Measurements from ENCODE around the gene SDHAF2. TPM values are rescaled to one million over a fixed set of nuclear protein-coding genes. Genes with fewer than 3 reads are reported as not detected.
"Not testable (repeated sequence)": the region's sequence is repeated elsewhere in the genome, so short reads cannot be mapped to it uniquely, and the experiment has no call there.

Gene SDHAF2
- total and polyA plus RNA-seq, 9 of the 15 experiments (the other 6 are each of a cell fraction or from before 2014, with no cell fraction given) = 21.2 to 144 (median 40.4) TPM

GRCh38 chr11:61467602-61468001, 37.7 kb downstream of the SDHAF2 start:
- H2AFZ ChIP-seq (ENCODE audit: low read depth, low read length); CTCF ChIA-PET (ENCODE audit: low intra/inter-chr PET ratio); H3K9me3 ChIP-seq (replicated peaks; ENCODE audit: control insufficient read depth, insufficient read depth, low read depth, low read length); intact Hi-C loops (cut with micrococcal nuclease); H4K20me1 ChIP-seq (replicated peaks; ENCODE audit: control insufficient read depth, insufficient read depth, low read length); H3K9me1 ChIP-seq (ENCODE audit: control insufficient read depth, insufficient read depth, low read length); H3K4me3 ChIP-seq; ATAC-seq; H3K4me2 ChIP-seq (ENCODE audit: insufficient read depth, low read length); H3K27me3 ChIP-seq (ENCODE audit: control insufficient read depth in 2 of 2, insufficient read depth in 2 of 2, low read length in 2 of 2); H3K36me3 ChIP-seq (ENCODE audit: control insufficient read depth, insufficient read depth, low read length); DNase-seq (ENCODE audit: extremely low read depth in 1 of 4, low spot score in 3 of 4); H3K27ac ChIP-seq (ENCODE audit: extremely low read depth, low read depth, low read length); H3K4me1 ChIP-seq (replicated peaks in 1 of 2; ENCODE audit: control insufficient read depth in 2 of 2, insufficient read depth in 2 of 2, low read length in 2 of 2); POLR2A ChIA-PET; H3K9ac ChIP-seq (ENCODE audit: insufficient read depth in 1 of 2, low read depth in 2 of 2, low read length in 2 of 2); in situ Hi-C loops (cut with MboI); FAIRE-seq; H3K79me2 ChIP-seq (ENCODE audit: control insufficient read depth, insufficient read depth, low read length); BruUV-seq (replicated peaks): not testable (repeated sequence)
- 44% methylated on average over 6 of the region's 6 CpGs for WGBS (ENCODE audit: insufficient coverage, low coverage, missing lambda C conversion rate)
- 0 out of 2 replicates have a peak, but pooled peaks have one; percentile 48 for TF ChIP-seq ZNF431 (CRISPR knock-in tag; IDR thresholded peaks at IDR 0.05)

GRCh38 chr11:61468002-61468401, 38.1 kb downstream of the SDHAF2 start:
- H3K9me1 ChIP-seq (ENCODE audit: control insufficient read depth, insufficient read depth, low read length) = no peaks in the 10 kb centered on the region
- no peaks in the 10 kb centered on the region for H3K9me3 ChIP-seq (replicated peaks; ENCODE audit: control insufficient read depth, insufficient read depth, low read depth, low read length)
- no peak overlapping the region for H2AFZ ChIP-seq (ENCODE audit: low read depth, low read length)
- H3K36me3 ChIP-seq (ENCODE audit: control insufficient read depth, insufficient read depth, low read length) = no peaks in the 10 kb centered on the region
- H3K4me2 ChIP-seq (ENCODE audit: insufficient read depth, low read length) = no peak overlapping the region
- intact Hi-C loops (cut with micrococcal nuclease) (no loop called here), in situ Hi-C loops (cut with MboI) (no loop called here)
- CTCF ChIA-PET (ENCODE audit: low intra/inter-chr PET ratio) = no interaction called here
- FAIRE-seq = no peak
- POLR2A ChIA-PET = no interaction called here
- no peaks in the 10 kb centered on the region for H3K4me1 ChIP-seq (replicated peaks in 1 of 2; ENCODE audit: control insufficient read depth in 2 of 2, insufficient read depth in 2 of 2, low read length in 2 of 2)
- no peak overlapping the region for H3K27ac ChIP-seq (ENCODE audit: extremely low read depth, low read depth, low read length)
- H3K27me3 ChIP-seq (ENCODE audit: control insufficient read depth in 2 of 2, insufficient read depth in 2 of 2, low read length in 2 of 2) = no peaks in the 10 kb centered on the region
- no peak for DNase-seq (ENCODE audit: extremely low read depth in 1 of 4, low spot score in 3 of 4)
- BruUV-seq (replicated peaks) = no TSS peak
- no peak for ATAC-seq
- TF ChIP-seq MITF (IDR thresholded peaks at IDR 0.05) = no peak
- TF ChIP-seq, protein P1, sequence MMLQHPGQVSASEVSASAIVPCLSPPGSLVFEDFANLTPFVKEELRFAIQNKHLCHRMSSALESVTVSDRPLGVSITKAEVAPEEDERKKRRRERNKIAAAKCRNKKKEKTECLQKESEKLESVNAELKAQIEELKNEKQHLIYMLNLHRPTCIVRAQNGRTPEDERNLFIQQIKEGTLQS (IDR thresholded peaks at IDR 0.05) = no peak
- TF ChIP-seq, protein P1 (CRISPR knock-in tag; conservative IDR thresholded peaks at IDR 0.05) = no peak
- 52% methylated on average over 7 of the region's 7 CpGs for WGBS (ENCODE audit: insufficient coverage, low coverage, missing lambda C conversion rate)
- no peak overlapping the region for H3K9ac ChIP-seq (ENCODE audit: insufficient read depth in 1 of 2, low read depth in 2 of 2, low read length in 2 of 2)
- no peak overlapping the region for H3K4me3 ChIP-seq
- H4K20me1 ChIP-seq (replicated peaks; ENCODE audit: control insufficient read depth, insufficient read depth, low read length) = no peaks in the 10 kb centered on the region
- no peaks in the 10 kb centered on the region for H3K79me2 ChIP-seq (ENCODE audit: control insufficient read depth, insufficient read depth, low read length)
